Cardiac fibroblast (primary cell): ENCODE results near the gene CSMD2.

Experiments
- DNase-seq, 2 donors: peaks; one replicate each; pipeline versions ENCODE4 v3.0.0 to v3.0.0-alpha.2; 2010; ENCODE audit warnings: low read depth in 2 of 2
- H3K4me3 ChIP-seq, 2 donors: replicated peaks in 1 of 2; 1 replicate in 1 of 2; 2 replicates in 1 of 2; pipeline ENCODE4 v1.5.1; 2011; ENCODE audit warnings: low read depth in 2 of 2, low read length in 2 of 2, mild to moderate bottlenecking in 2 of 2, moderate library complexity in 1 of 2
- CTCF ChIP-seq: IDR thresholded peaks from one replicate; pipeline ENCODE4 v1.5.1; 2011; ENCODE audit warnings: low read depth, mild to moderate bottlenecking, low read length, inconsistent platforms

The CSMD2 gene

DNA sequence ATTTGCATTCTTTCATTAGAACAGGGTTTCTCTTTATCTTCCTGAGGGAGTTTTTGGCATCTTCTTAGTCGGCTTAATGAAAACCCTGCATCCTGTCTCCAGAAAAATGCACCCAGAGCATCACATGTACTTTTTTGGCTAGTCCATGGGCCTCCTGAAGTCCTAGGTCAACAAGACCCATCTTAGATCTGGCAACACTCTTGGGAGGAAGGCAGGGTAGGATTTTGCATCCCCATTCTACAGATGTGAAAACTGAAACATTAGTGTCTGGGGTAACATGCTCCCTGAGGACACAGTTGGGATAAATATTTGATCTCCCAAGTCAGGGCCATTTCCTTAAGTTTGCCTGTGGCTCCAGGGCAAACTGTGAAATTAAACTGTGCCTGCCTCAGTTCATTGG, 341.2 kb downstream of the CSMD2 start:
- no peak for DNase-seq
- no peak for TF ChIP-seq CTCF
- no peak overlapping the region for H3K4me3 ChIP-seq

DNA sequence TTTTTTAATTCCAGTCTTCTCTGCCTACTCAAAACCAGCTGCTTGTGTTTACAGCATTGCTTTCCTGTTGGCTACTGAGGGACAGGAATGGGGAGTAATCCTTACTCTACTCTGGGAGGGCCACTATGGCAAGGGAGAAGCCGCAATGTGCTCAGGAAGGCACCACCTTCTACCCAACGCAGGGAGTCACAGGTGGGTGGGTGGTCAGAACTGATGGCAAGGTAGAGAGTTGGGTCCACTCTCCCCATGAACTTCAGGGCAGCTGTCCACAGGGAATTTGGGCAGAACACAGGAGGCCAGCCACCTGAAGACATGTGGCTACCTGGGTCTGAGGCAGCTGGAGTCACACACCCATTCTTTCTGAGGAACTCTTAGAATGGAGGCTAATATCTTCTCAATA, 341.6 kb downstream of the CSMD2 start:
- TF ChIP-seq CTCF: no peak
- DNase-seq: no peak
- H3K4me3 ChIP-seq: no peak overlapping the region

GRCh38 chr1:33822396-33822795, 342.6 kb downstream of the CSMD2 start:
- no peak for TF ChIP-seq CTCF
- DNase-seq: no peak

DNA sequence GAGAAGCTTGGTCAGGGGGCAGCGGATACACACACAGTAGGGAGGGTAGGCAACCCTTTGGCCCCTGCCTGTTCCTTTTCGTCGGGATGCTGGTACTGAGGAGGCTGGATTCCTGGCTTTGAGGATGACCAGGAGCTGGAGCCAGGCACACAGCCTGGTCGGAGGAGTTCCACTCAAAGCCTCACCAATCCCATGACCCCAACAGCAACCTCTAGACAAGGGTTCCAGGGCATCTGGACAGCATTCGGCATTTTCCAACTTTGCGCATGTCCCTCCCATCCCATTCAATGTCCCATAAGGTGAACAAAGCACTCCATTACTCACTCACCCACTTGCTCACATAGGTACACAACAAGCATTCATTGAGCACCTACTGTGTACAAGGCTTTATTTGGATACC, 343.7 kb downstream of the CSMD2 start:
- DNase-seq: no peak
- no peak overlapping the region for H3K4me3 ChIP-seq
- no peak for TF ChIP-seq CTCF

More at GRCh38 chr1:33822396-33822795, 342.6 kb downstream of the CSMD2 start:
- no peak overlapping the region for H3K4me3 ChIP-seq

DNA sequence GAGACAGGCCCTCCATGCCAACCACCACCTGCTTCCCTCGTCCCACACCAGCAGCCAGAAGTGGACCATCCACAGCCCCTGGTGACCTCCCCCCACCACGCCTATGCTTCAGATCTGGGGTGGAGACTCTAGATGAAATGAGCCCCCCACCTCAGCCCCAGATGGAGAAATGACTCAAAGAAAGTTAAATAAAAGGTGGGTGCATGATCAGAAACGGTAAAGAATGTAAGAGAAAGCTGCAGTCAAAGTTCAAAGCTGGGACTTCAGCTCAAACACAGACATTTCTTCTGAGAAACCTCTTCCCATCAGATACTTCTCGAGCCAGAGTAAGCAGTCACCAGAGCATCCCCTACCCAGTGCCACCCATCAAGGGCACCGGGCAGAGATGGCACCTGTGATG, 344.2 kb downstream of the CSMD2 start:
- TF ChIP-seq CTCF: no peak
- H3K4me3 ChIP-seq: no peak overlapping the region
- no peak for DNase-seq

- DNase-seq: no peak
- TF ChIP-seq CTCF: no peak
- H3K4me3 ChIP-seq: no peak overlapping the region
These were observed 345.1 kb downstream of the CSMD2 start for GRCh38 chr1:33819913-33820311.

- TF ChIP-seq CTCF: no peak
- no peak for DNase-seq
- H3K4me3 ChIP-seq: no peak overlapping the region
These were observed 345.6 kb downstream of the CSMD2 start for GRCh38 chr1:33819290-33819912.
